Sciatic nerve (tissue), 2 donors: Measurements from ENCODE around the gene GPR83. TPM values are rescaled to one million over a fixed set of nuclear protein-coding genes. Genes with fewer than 3 reads are reported as not detected.
"Not testable (repeated sequence)": the region's sequence is repeated elsewhere in the genome, so short reads cannot be mapped to it uniquely, and the experiment has no call there.

ENCODE experiments used
- ATAC-seq: fragments of 200-7000 bp; cut with Tn5 transposase; one replicate; pipeline ENCODE4 v1.9.1; 2020; ENCODE audit warnings: mild to moderate bottlenecking, moderate library complexity
- DNase-seq: peaks from one replicate; pipeline ENCODE4 v3.0.0-alpha.2; 2020; ENCODE audit warnings: low spot score
- intact Hi-C: fragments of 100-400 bp; cut with DNase I; formaldehyde crosslinking; loops from one replicate; pipeline ENCODE4 v1.14.2; 2022
- total RNA-seq: library from RNA; stranded (reverse); fragmentation: NEBNext Ultra II Directional; extraction: Animal tissue kit (Norgen Biotek cat#: 25700); gene quantifications from one replicate; pipeline ENCODE4 v1.2.1, GENCODE V29; 2021
- donor health status: DM: no; HTN: no; CAD: no.
- donor health status: DM: no; HTN: no; CAD: no.

GPR83 gene
- total RNA-seq, 1 donor from 2014 or later = 0.62 TPM

DNA sequence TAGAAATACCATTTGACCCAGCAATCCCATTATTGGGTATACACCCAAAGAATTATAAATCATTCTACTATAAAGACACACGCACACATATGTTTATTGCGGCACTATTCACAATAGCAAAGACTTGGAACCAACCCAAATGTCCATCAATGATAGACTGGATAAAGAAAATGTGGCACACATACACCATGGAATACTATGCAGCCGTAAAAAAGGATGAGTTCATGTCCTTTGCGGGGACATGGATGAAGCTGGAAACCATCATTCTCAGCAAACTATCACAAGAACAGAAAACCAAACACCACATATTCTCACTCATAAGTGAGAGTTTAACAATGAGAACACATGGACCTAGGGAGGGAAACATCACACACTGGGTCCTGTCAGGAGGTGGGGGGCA lies 9.3 kb downstream of the GPR83 start:
- intact Hi-C loops = loop anchor here (5.0 kb wide), 1 partner anchor 1170 kb away; no protein-coding TSS in a partner anchor
- ATAC-seq, DNase-seq: not testable (repeated sequence)

DNA sequence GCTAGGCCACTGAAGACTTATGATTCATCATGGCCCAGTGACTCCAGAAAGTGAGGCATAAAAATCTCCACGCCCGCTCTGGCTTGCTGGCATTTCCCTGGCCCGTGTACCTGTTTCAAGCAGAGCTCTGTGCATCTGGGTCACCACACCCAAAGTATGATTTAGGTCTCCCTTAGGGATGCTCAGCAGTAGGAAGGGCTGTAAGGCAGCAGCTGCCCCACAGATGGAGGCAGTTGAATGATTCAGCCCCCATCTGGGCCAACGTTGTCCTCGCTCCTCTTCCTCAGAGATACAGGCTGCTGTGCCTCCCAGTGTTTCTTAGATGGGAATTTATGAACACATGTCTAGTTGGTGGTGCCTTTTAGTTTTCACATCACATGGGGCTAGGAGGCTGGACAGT lies 21.6 kb downstream of the GPR83 start:
- no peak for ATAC-seq
- intact Hi-C loops = no loop called here

DNA sequence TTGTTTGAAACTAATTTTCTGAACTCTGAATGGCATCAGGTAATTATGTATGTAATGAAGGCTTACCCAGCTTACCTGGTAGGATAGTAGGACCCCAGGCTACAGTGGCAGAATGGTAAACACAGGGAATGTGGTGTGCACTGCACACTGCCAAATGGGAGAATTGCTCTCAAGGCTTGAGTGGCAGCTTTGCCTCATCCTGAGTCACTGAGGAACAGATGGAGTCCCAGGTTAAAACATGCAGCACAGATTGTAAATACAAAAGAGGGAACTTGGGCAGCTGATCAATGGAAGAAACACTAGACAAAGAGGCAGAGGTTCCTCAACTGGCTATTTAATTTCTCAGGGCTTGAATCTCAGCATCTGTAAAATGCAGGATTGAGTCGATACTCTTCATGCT lies 24.4 kb downstream of the GPR83 start:
- intact Hi-C loops = no loop called here
- DNase-seq (no peak), ATAC-seq (no peak)

More for the DNA sequence above, 21.6 kb downstream of the GPR83 start:
- DNase-seq = no peak

DNA sequence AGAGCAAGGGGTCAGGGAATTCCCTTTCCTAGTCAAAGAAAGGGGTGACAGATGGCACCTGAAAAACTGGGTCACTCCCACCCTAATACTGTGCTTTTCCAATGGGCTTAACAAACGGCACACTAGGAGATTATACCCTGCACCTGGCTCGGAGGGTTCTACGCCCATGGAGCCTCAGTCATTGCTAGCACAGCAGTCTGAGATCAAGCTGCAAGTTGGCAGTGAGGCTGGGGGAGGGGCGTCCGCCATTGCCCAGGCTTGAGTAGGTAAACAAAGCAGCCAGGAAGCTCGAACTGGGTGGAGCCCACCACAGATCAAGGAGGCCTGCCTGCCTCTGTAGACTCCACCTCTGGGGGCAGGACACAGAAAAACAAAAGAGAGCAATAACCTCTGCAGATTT lies 30.6 kb downstream of the GPR83 start:
- ATAC-seq, intact Hi-C loops, DNase-seq: not testable (repeated sequence)

DNA sequence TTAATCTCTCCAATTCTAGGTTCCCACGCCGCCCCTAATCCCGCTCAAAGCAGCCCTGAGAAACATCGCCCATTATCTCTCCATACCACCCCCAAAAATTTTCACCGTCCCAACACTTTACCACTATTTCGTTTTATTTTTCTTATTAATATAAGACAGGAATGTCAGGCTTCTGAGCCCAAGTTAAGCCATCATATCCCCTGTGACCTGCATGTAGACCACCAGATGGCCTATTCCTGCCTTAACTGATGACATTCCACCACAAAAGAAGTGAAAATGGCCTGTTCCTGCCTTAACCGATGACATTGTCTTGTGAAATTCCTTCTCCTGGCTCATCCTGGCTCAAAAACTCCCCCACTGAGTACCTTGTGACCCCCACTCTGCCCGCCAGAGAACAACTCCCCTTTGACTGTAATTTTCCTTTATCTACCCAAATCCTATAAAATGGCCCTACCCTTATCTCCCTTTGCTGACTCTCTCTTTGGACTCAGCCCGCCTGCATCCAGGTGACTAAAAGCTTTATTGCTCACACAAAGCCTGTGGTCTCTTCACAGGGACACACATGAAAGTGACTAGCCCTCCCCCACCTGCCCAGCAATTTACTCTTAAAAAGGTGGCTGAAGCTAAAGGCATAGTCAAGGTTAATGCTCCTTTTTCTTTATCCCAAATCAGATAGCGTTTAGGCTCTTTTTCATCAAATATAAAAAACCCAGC lies 50.2 kb downstream of the GPR83 start:
- intact Hi-C loops, ATAC-seq, DNase-seq: not testable (repeated sequence)

DNA sequence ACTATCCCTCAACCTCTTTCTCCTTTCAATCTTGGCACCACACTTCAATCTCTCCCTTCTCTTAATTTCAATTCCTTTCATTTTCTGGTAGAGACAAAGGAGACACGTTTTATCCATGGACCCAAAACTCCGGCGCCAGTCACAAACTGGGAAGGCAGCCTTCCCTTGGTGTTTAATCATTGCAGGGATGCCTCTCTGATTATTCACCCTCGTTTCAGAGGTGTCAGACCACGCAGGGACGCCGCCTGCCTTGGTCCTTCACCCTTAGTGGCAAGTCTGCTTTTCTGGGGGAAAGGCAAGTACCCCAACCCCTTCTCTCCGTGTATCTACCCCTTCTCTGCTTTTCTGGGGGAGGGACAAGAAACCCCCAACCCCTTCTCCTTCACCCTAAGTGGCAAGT lies 54.9 kb downstream of the GPR83 start:
- intact Hi-C loops, ATAC-seq, DNase-seq: not testable (repeated sequence)

DNA sequence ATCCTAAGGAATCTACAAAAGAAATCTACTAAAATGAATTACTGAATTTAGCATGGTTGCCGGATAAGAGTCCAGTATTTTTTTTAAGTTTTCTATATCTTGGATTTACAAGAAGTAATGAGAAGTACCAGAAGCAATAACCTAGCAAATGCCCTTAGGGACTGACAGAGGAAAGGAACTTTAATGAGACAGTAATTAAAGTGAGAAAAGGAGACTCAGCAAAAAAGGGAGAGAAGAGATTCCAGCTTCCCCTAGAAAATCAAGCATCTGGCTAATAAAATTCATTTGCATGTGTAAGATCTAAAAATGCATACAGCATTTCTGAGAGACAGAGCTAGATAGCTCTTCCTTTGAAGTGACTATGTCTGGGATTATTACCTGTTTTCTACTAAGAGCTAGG lies 57.7 kb downstream of the GPR83 start:
- ATAC-seq (no peak), DNase-seq (no peak)
- intact Hi-C loops = no loop called here

DNA sequence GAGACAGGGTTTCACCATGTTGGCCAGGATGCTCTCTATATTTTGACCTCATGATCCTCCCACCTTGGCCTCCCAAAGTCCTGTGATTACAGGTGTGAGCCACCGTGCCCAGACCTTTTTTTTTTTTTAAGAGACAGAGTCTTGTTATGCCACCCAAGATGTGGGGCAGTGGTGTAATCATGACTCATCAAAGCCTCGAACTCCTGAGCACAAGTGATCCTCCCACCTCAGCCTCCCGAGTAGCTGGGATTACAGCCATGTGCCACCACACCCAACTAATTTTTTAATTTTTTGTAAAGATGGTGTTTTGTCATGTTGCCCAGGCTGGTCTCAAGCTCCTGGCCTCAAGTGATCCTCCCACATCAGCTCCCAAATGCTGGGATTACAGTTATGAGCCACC lies 59.0 kb downstream of the GPR83 start:
- no peak for DNase-seq
- no peak for ATAC-seq
- intact Hi-C loops = no loop called here

DNA sequence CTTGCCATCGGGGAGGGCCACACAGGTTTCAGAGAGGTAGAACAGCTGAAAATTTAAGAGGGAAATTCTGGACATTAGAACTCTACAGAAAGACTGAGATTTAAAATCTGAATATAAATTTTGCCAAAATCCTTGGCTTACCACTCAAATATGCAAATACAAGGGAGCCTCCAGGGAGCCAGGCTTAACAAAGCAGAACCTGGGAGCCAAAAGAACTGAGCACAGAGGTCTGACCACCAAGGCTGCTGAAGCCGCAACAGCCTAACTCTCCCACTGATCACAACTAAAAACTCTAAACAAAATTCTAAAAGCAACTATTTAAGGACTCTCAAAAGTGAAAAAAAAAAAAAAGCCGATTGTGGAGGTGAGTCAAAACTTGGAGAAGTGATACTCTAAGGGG lies 62.6 kb downstream of the GPR83 start:
- ATAC-seq (peak; percentile 66), DNase-seq (no peak)
- intact Hi-C loops = loop anchor here (10.0 kb wide), 1 partner anchor 634 kb away; no protein-coding TSS in a partner anchor

DNA sequence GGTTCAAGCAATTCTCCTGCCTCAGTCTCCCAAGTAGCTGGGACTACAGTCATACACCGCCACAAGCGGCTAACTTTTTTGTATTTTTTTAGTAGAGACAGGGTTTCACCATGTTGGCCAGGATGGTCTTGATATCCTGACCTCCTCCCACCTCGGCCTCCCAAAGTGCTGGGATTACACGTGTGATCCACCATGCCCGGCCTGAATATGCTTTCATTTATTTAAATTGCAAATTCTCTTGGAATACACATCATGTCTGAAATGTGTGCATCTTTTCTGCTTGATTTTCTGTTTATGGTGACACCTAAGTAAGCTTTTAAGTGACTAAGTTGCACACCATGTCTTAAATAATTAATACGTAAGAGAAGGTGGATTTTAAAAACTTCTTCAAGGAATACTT lies 65.2 kb downstream of the GPR83 start:
- ATAC-seq (no peak), DNase-seq (no peak)
- intact Hi-C loops = loop anchor here (10.0 kb wide), 1 partner anchor 631 kb away; no protein-coding TSS in a partner anchor

DNA sequence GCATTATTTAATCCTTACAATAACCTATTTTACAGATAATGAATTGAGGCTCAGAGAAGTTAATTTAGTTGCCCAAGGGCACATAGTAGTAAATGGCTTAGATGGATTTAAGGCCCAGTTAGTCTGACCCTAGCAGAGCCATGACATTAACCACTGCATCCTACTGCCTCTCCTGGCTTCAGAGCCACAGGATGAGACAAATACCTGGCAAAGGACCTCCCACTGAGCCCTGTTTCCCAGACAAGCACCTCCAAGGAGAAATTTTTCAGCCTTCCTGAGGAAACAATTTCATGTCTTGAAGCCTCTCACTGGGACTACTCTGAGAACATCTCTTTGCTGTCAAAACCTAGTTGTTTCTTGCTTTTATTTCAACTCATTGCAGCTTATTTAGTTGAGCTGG lies 68.4 kb downstream of the GPR83 start:
- intact Hi-C loops = loop anchor here (10.0 kb wide), 1 partner anchor 628 kb away; no protein-coding TSS in a partner anchor
- ATAC-seq = no peak
- DNase-seq = no peak

DNA sequence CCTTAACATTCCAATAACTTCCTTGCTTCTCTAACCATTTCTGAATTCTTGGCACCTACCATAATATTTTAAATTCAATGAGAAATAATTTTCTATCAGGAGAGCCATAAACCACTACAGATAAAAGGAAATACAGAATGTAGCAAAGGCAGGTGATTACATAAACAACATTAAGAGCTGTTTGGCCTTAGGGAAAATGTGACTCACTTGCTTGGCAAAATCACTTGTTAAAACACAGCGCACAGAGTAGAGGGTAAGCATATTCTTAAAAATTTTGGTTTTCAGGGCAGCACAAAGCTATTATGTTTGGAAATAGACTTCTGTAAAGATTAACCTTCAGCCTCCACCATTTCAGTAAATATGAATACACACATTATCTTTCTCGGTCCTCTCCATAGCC lies 70.4 kb downstream of the GPR83 start:
- intact Hi-C loops = loop anchor here (10.0 kb wide), 1 partner anchor 626 kb away; no protein-coding TSS in a partner anchor
- peak; percentile 69 for ATAC-seq
- DNase-seq = no peak

DNA sequence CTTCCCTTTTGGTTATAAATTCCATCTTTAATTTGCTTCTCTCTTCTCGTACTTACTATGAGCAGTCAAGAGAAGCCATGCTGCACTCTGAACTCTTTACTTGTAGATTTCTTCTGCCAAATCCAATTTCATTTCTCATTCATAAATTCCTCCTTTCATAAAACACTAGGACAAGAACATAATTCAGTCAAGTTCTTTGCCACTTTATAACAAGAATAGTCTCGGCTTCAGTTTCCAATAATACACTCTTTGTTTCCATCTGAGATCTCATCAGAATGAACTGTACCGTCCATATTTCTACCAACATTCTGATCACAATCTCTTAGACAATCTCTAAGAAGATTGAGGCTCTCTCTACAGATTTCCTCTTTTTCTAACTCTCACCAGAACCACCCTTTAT lies 71.7 kb downstream of the GPR83 start:
- ATAC-seq = no peak
- intact Hi-C loops = no loop called here
- no peak for DNase-seq

DNA sequence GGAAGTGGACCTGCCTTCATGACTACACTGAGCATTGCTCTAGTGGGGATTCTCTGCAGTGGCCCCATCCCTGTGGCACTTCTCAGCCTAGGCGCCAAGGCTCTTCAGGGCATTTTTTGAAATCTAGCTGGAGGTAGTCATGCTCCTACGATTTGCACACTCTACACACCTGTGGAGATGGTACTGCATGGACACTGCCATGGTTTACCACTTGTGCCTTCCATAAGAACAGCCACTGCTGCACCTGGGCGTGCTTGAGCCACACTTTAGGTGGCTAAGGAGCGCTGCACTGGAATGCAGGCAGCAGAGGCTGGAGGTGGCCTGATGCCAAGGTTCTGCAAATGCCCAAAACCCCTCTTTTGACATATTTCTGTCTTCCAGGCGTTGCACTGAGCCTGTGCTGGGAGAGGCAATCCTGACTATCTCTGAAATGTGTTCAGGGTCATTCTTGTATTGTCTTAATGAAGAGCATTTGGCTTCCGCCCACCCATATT lies 72.6 kb downstream of the GPR83 start:
- no peak for ATAC-seq
- intact Hi-C loops = no loop called here
- no peak for DNase-seq

Other genes starting within 250 kb of the GPR83 start
- gene IZUMO1R, start 96.8 kb downstream of the GPR83 start, total RNA-seq = not detected
- 30.7 TPM for gene MRE11, start 92.4 kb upstream of the GPR83 start, total RNA-seq
- 14.1 TPM for gene ANKRD49, start 92.6 kb upstream of the GPR83 start, total RNA-seq
- not detected for gene C11orf97, start 111.0 kb upstream of the GPR83 start, total RNA-seq
- gene FUT4, start 142.5 kb upstream of the GPR83 start, total RNA-seq = 7.2 TPM
- gene PIWIL4, start 165.9 kb upstream of the GPR83 start, total RNA-seq = 7.8 TPM